GM18870 (cell line): Measurements from ENCODE around the gene FANK1.

Experiments
- ATAC-seq: cut with Tn5 transposase; IDR thresholded peaks from one replicate; pipeline ENCODE4 v1.9.1; 2021; ENCODE audit warnings: moderate library complexity; ENCODE audit not compliant: unreplicated experiment

FANK1 gene, protein sequence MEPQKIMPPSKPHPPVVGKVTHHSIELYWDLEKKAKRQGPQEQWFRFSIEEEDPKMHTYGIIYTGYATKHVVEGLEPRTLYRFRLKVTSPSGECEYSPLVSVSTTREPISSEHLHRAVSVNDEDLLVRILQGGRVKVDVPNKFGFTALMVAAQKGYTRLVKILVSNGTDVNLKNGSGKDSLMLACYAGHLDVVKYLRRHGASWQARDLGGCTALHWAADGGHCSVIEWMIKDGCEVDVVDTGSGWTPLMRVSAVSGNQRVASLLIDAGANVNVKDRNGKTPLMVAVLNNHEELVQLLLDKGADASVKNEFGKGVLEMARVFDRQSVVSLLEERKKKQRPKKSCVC

DNA sequence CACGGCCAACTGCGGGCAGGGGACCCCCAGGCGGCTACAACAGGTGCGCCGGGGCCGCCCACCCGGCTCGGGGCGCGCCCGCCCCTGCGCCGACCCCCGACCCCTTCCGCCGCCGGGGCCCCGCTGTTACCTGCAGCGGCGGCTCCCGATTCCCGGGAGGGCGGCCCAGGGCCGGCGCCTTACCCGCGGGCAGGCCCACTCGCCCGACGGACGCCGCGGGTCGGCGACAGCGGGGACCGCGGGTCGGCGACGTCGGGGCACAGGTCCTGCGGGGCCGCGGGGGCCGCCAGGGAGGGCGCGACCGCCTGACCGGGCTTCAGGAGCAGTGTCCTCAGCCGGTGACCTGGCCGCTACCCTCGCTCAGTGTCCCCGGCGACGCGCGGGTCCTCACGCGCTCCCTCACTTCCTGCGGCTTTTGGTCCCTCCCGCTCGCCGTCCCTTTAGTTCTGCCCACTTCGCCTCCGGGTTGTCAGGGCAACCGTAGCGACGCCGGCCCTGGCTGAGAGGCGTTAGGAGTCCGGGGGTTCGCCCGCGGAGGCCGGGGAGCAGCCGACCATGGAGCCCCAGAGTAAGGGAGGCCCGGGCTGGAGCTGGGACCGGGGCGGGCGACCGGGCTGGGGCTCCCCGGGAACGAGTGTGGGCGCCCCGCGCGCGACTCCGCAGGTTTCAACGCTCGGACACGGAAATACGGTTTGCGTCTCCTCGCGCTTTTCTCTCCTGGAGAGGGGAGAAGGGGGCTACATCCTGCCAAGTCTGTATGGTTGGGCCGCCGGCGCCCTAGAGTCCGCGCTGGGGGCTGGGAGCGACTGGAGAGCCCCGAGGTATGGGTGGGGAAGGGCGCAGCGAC lies at the start of gene FANK1:
Gene FANK1, plus strand, starts transcription at position 477 of the 847 bp plus-strand sequence. Its CDS starts 79 bp downstream, at position 556.
- peak; percentile 72 for ATAC-seq

DNA sequence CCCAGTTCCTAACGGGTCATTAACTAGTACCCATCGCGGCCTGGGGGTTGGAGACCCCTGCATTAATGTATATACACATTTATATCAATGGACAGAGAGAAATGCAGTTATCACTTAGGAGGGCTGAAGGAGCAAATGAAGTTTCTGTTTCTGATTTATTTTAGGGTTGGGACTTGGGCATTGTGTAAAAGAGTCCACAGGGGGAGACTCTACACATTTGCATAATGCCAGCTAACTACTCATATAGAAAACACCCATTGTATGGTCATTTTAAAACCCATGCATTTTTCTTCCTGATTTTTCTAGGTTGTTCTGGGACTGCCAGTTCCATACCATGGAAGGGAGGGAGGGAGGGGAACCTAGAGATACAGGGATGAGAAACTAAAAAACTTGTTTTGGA lies 49.5 kb upstream of the FANK1 start:
- ATAC-seq: peak; percentile 69

DNA sequence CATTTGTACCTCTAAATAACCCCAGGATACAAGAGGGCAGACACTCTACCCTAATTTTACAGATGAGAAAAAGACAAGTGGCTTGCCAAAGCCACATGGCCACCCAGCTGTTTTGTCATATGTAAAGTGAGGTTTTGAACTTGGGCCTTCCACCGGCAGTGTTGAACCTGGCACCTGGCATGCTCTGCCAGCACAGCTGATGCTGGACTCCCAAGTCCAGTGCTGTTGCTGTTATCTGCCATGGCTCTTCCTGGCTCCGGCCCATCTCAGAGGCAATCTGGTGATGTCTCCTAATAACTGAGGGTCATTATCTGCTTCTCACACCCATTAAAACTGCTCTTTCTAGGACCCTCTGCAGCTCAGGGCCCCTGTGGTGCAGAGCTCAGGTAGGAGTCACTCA lies 48.0 kb upstream of the FANK1 start:
- no peak for ATAC-seq

DNA sequence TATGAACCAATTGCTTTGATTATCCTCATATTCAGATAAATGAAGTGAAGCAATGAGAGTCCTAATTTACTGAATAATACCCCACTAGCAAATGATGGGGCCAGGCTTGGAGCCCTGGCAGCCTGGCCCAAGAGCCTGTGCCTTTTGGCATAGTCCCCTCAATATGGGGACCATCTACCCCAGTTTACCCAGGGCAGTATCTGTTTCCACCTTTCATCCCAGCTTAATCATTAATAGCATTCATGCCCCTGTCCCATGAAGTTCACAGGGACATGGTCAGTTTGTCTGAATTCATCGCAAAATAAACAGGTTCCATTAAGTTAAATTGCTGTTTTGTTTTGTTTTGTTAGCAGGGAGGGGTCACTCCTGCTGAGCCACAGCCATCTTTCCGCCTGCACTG lies 47.5 kb upstream of the FANK1 start:
- ATAC-seq: no peak

DNA sequence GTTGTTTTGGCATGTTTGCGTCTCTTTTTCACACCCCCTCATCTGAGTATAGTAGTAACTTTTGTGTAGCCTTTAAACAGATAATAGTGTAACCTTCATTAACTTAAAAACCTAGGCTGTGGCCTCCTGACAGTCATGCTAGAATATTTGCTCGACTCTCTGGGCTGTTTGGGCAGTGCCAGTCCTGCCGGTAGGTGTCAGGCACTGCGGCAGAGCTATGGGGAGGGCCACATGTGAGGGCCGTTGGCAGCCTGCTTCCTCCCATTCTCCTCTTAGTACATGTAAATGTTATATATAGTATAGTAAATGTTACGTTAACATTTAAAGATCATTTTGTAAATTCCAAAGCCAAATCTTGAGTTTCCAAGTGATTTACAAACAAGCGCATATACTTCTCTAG lies 46.9 kb upstream of the FANK1 start:
- ATAC-seq: no peak

DNA sequence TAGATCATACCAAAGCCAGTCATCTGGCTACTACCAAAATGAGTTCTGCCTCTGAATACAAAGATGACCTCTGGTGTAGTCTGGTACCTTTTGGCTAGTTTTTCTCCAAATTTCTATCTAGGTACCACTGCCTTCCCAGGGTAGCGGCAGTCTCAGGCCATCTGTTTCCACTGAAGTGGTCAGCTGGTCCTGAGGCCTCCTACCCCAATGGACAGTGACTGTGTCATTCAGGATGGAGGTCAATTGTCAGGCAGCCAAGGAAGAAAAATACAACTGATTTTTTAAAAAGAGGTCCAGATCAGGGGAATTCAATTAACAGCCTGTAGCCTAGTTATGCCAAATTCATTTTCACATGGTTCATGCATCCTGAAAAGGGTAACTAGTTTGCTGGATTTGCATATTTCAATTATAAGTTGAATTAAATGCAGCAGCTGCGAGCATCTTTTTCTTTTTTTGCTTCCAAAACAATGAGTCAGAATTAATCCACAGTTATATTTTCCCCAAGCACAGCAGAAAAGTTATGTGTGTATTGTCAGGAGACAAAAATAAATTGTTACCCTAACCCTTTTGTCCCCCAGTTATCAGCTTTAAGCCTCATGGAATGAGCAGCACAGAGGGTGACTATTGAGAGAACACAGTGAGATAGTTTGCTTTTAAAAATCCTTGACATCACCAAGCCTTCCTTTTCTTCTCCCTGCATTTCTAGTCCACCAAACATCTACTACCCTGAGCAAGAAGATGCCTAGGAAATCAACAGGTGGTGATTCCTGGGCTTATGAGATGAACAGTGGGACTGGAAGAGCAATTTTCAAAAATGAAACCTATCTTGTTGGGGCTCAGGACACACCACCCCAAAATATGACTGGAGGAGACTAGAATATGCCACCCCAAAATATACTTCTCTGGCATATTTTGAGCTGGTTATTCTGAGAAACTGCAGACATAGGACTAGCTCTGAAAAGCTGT lies 45.3 kb upstream of the FANK1 start:
- no peak for ATAC-seq

DNA sequence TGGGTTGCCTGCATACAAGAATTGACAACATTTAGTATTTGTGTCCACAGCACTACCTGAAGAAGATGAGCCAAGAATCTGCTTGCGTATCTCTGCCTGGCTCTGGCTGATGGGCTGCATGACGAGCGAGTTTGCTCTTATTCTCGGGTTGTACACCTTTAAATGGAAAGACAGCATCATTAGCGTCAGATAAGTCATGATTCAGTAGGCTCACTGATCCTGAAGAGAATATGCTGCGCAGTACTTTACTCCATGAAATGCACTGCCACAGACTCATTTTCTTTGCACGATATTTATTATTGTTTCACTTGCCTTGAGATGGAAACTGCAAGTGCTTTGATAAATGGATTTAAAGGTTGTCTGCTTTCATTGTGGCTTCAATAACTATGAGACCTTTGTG lies 43.9 kb upstream of the FANK1 start:
- no peak for ATAC-seq

DNA sequence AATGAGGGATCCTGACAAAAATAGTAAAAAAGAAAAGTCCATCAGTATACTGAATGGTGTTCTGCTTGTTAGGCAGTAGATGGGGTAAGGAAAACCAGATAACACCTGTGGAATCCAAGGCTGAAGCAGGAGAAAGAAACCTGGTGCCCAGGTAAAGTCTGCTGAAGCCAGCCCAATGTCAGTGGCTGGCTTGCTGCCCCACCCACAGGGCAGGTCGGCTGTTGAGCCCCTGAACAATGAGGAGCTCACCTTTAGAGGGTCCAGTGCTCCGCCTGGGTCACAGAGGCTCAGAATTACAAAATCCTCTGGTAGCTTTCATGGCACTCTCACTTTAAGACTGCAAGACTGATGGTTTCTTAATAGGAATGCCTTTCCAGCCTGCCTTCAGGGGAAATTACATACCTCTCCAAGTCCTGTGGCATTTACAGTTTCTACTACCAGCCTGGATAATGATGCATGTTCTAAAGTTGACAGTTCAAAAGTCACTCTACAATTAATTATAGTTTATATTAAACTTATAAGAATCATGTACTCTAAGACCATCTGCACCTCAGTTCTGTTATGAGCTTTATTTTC lies 39.1 kb upstream of the FANK1 start:
- ATAC-seq: no peak

DNA sequence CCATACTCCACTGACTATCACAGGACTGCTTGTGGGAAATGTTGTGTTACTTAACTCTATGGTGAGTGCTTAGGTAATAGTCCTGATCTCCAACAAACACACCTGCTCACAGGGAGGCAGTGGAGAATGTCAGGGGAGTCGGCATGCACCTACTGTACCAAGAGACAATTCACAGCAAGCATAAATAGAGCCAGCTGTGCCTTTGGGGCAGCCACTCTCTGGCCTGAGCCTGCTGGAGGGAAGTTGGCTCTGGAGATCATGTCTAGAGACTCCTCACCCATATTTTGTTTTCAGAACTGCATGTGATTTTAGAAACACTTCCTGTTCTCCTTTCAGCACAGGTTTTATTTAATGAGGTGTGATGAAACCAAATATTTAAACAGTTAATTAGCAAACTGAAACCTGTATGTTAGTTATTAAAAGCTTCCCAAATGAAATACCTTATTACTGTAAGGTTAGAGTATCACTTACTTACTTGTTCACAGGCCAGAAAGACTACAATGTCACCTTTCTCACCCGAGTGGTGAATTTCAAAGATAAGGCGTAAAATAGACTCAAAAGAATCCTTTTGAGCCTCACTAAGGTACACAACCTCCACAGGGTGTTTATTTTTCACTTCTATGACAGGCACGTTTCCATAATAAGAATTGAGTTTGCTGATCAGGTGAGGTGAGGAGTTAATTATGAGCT lies 37.1 kb upstream of the FANK1 start:
- ATAC-seq: no peak

DNA sequence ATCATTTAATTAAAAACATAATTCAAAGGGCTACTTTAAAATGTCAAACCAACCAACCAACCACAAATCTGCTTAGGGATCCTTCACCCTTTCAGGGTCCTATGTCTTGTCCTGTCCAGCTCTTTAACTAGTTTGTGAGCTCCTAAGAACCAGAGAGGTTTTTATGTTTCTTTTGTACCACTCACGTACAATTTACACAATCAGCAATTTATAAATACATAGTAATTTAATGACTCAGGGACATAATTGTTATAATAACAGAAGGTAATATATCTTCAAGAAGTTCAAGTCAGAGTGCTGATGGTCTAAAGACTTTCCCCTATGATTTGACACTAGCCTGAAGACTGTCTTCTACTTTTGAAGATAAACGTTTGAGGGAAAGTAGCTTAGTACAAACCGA lies 31.2 kb upstream of the FANK1 start:
- ATAC-seq: no peak

DNA sequence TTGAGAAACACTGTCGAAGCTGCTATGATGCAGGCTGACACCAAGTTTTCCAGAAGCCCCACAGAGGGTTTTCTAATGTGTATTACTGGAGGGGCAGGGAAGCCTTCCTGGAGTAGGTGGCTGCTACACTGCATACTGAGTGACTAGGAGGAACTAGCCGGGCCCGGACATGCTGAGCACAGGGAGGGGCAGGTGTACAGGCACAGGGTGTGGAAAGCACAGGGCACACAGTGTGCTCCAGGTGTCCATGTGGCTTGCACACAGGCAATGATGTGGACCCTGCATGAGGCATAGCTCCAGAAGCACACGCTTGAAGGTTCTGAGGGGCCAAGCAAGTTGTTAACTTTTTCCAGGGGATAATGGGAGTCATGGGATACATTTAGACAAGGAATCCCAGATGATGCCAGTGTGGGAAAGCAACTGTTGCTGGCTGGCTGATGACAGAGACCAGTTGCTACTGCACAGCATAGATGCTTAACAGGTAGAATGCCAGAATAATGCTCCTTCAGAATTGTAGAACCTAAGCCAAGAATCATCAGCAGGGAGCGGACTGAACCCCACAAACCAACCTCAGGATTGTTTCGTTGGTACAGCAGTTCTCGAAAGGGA lies 29.8 kb upstream of the FANK1 start:
- no peak for ATAC-seq

DNA sequence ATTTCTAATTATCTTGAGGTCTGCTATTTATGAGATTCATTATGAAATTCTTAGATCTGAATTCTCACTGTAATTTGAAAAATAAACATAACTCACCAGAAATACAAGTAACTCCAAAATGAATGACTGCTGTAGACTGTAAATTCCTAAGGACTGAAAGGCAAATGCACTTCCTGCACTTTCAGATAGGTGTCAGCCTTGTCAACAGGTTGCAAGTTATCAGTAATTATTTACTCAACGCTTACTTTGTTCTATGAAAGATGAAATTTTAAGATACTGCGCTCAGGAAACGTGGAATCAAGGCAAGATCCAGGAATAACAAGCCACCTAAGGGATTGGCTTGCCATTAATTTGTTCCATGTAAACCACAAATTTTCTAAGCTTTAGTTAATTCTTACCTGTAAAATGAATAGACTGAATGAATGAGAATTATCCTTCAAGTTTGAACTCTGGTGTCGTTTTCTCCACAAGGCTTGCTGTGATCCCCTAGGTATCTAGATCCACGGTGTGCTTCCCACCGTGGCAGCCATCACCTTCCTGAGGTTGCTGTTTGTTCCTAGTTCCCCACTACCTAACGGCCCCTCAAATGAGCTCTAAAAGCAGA lies 27.9 kb upstream of the FANK1 start:
- ATAC-seq: no peak

DNA sequence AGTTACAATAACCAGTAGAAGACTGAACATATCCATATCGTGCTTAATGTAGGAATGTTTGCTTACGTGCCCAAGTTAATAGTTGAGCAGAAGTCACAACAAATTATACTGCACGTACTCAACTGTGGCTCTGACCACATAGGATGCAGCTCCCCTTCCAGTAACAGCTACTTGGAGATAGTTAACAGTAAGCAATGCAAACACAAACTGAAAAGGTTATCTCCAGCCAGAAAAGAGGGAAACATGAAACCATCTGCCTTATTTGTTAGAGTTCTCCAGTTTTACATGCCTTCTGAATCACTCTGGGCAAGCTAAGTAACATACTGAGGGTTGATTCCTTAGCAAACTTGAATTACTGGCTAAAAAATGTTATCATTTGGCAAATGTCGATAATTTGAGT lies 25.0 kb upstream of the FANK1 start:
- no peak for ATAC-seq

DNA sequence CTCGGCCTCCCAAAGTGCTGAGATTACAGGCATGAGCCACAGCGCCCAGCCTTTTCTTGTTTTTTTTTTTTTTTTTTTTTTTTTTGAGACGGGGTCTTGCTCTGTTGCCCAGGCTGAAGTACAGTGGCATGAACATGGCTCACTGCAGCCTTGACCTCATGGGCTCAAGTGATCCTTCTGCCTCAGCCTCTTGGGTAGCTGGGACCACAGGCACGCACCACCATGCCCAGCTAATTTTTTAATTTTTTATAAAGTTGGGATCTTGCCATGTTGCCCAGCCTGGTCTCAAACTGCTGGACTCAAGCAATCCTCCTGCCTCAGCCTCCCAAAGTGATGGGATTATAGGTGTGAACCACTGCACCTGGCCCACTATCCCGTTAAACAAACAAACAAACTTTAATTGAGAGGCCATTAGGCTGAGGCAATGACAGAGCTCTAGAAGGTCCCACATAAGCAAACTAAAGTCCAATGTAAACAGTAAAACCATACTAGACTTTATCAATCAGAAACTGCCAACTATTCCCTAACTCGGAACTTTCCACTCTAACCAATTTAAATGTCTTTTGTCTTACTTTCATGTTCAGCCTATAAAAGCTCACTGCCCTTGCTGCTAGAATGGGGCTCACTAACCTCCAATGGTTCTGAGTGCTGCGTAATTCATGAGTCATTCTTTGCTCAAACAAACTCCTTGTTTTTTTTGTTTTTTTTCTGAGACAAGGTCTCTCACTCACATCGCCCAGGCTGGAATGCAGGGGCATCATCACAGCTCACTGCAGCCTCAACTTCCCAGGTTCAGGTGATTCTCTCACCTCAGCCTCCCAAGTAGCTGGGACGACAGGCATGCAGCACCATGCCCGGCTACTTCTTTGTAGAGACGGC lies 17.2 kb upstream of the FANK1 start:
- no peak for ATAC-seq

DNA sequence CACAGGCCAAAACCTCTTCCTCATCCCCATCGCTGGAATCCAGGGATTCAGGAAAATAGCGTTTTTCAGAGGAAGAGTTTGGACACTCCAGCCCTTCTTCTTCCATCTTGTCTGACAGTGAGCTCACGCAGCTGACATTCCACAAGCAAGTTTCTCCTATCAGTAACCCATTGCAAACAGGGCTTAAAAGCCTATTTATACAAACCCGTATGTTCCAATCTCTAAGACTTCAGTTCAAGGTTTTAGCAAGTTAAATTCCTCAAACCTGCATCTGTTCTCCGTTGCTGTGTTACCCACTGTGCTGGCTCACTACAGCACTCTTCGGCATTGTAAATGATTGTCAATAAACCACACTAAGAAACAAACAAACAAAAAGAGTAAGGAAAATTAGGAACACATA lies 15.6 kb upstream of the FANK1 start:
- ATAC-seq: no peak

DNA sequence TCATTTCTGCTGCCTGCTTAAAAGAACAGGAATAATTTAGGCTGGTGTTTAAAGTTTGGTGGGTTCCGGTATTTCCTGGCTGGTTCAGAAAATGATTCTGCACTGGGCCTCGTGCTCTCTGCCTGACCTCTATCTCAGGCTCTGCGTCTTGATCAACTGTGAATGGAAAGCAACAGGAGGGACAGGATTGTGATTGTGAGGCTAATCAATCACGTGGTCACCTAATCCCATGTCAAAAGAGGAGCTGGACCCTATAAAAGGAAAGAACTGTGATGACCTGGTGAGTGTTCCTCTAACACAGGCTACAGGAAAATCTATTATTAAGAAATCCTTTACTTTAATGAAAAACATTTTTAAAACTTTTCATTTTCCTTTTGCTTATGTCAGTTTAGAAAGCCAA lies 15.2 kb upstream of the FANK1 start, which contains the start of gene DHX32:
Gene DHX32, minus strand, starts transcription at position 101 of the 400 bp plus-strand sequence. CDS start 468 bp downstream, outside the sequence.
- no peak for ATAC-seq

DNA sequence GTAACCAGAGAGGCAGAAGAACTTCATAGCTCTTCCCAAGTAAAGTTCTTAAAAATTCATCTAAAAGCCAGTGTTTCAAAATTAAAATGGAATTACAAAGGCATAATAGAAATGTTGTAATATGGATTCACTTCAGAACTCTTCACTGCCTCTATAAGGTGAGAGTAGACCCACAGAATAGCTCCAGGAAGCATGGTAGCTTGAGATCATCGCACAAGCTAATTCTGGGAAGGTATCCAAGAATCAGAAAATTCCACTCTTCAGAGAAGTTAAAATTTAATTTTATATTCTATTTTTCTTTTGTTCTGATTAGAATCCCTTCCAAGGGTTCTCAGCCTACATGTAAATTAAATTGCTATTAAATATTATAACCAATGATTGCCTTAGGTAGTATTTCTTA lies 13.8 kb upstream of the FANK1 start:
- no peak for ATAC-seq

DNA sequence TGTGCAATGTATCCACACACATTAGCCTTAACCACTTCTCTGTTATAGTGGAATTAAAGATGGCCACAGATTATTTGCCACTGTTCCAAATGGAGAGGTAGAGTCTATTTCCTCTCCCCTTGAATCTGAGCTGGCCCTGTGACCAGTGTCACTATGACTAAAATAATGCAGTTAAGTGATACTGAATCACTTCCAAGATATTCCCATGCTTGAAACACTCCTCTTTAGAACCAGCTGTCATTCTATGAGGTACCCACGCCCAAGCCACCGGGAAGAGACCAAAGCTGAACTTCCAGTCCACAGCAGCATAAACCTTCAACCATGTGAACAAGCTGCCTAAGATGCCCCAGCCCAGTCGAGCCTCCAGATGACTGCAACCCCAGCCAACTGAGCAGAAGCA lies 13.2 kb upstream of the FANK1 start:
- ATAC-seq: no peak
